Measurements from ENCODE around the gene DAB2. TPM values are rescaled to one million over a fixed set of nuclear protein-coding genes. Genes with fewer than 3 reads are reported as not detected.

The DAB2 gene
- polyA plus RNA-seq, 1 donor (not counting 4 experiments of a cell fraction or from before 2014, with no cell fraction given): 10.4 TPM

GRCh38 chr5:39452846-39453245 lies 28.1 kb upstream of the DAB2 start:
- Histone ChIP-seq H3K27ac (ENCODE audit: control insufficient read depth, insufficient read depth, low read length) (no peak overlapping the region), H3K79me2 (ENCODE audit: control insufficient read depth, insufficient read depth, low read length) (no peaks in the 10 kb centered on the region), H3K9me3 (ENCODE audit: control insufficient read depth, low read depth, low read length) (no peaks in the 10 kb centered on the region), H3K4me3 (ENCODE audit: control insufficient read depth in 2 of 3, extremely low read depth in 1 of 3, insufficient read depth in 2 of 3, low read depth in 1 of 3, low read length in 3 of 3) (no peak overlapping the region), H3K9me1 (ENCODE audit: control insufficient read depth, extremely low read depth, insufficient read depth, low read length) (no peaks in the 10 kb centered on the region), H3K4me2 (ENCODE audit: control insufficient read depth, extremely low read depth, insufficient read depth, low read depth, low read length) (no peak overlapping the region), H4K20me1 (ENCODE audit: control insufficient read depth, extremely low read depth, insufficient read depth, low read length) (no peaks in the 10 kb centered on the region), H3K9ac (ENCODE audit: control insufficient read depth, extremely low read depth, insufficient read depth, low read length) (no peak overlapping the region), H2AFZ (ENCODE audit: control insufficient read depth, low read length) (no peak overlapping the region), H3K4me1 (ENCODE audit: control insufficient read depth, extremely low read depth, insufficient read depth, low read length) (no peaks in the 10 kb centered on the region), H3K36me3 (ENCODE audit: control insufficient read depth in 2 of 2, extremely low read depth in 1 of 2, insufficient read depth in 2 of 2, low read length in 2 of 2) (no peaks in the 10 kb centered on the region), H3K27me3 (ENCODE audit: control insufficient read depth, extremely low read depth, insufficient read depth, low read length) (no peaks in the 10 kb centered on the region)
- TF ChIP-seq, protein P1, sequence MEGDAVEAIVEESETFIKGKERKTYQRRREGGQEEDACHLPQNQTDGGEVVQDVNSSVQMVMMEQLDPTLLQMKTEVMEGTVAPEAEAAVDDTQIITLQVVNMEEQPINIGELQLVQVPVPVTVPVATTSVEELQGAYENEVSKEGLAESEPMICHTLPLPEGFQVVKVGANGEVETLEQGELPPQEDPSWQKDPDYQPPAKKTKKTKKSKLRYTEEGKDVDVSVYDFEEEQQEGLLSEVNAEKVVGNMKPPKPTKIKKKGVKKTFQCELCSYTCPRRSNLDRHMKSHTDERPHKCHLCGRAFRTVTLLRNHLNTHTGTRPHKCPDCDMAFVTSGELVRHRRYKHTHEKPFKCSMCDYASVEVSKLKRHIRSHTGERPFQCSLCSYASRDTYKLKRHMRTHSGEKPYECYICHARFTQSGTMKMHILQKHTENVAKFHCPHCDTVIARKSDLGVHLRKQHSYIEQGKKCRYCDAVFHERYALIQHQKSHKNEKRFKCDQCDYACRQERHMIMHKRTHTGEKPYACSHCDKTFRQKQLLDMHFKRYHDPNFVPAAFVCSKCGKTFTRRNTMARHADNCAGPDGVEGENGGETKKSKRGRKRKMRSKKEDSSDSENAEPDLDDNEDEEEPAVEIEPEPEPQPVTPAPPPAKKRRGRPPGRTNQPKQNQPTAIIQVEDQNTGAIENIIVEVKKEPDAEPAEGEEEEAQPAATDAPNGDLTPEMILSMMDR (optimal IDR thresholded peaks at IDR 0.05 in 1 of 3, IDR thresholded peaks at IDR 0.05 in 1 of 3, conservative IDR thresholded peaks at IDR 0.05 in 1 of 3; ENCODE audit: extremely low read depth in 1 of 3, insufficient read depth in 2 of 3, low read length in 3 of 3): no peak
- no peak for TF ChIP-seq EZH2 (IDR thresholded peaks at IDR 0.05; ENCODE audit: low read length)
- no peak for FAIRE-seq
- dilution Hi-C loops (cut with MboI; ENCODE audit: extremely low pct_ligation_motif_present, low sequenced_read_pairs): no loop called here
- DNase-seq (ENCODE audit: low read depth, low spot score): no peak

- Histone ChIP-seq H3K27ac (ENCODE audit: control insufficient read depth, insufficient read depth, low read length) (no peak overlapping the region), H3K4me1 (ENCODE audit: control insufficient read depth, extremely low read depth, insufficient read depth, low read length) (no peaks in the 10 kb centered on the region), H2AFZ (ENCODE audit: control insufficient read depth, low read length) (no peak overlapping the region), H3K36me3 (ENCODE audit: control insufficient read depth in 2 of 2, extremely low read depth in 1 of 2, insufficient read depth in 2 of 2, low read length in 2 of 2) (no peaks in the 10 kb centered on the region), H4K20me1 (ENCODE audit: control insufficient read depth, extremely low read depth, insufficient read depth, low read length) (no peaks in the 10 kb centered on the region), H3K4me2 (ENCODE audit: control insufficient read depth, extremely low read depth, insufficient read depth, low read depth, low read length) (no peak overlapping the region), H3K79me2 (ENCODE audit: control insufficient read depth, insufficient read depth, low read length) (no peaks in the 10 kb centered on the region), H3K9me3 (ENCODE audit: control insufficient read depth, low read depth, low read length) (no peaks in the 10 kb centered on the region), H3K4me3 (ENCODE audit: control insufficient read depth in 2 of 3, extremely low read depth in 1 of 3, insufficient read depth in 2 of 3, low read depth in 1 of 3, low read length in 3 of 3) (no peak overlapping the region), H3K9ac (ENCODE audit: control insufficient read depth, extremely low read depth, insufficient read depth, low read length) (no peak overlapping the region), H3K9me1 (ENCODE audit: control insufficient read depth, extremely low read depth, insufficient read depth, low read length) (no peaks in the 10 kb centered on the region), H3K27me3 (ENCODE audit: control insufficient read depth, extremely low read depth, insufficient read depth, low read length) (no peaks in the 10 kb centered on the region)
- TF ChIP-seq, protein P1 (optimal IDR thresholded peaks at IDR 0.05 in 1 of 3, IDR thresholded peaks at IDR 0.05 in 1 of 3, conservative IDR thresholded peaks at IDR 0.05 in 1 of 3; ENCODE audit: extremely low read depth in 1 of 3, insufficient read depth in 2 of 3, low read length in 3 of 3): no peak
- TF ChIP-seq EZH2 (IDR thresholded peaks at IDR 0.05; ENCODE audit: low read length): no peak
- FAIRE-seq (no peak), DNase-seq (ENCODE audit: low read depth, low spot score) (no peak)
- dilution Hi-C loops (cut with MboI; ENCODE audit: extremely low pct_ligation_motif_present, low sequenced_read_pairs): no loop called here
Measured at GRCh38 chr5:39451276-39451941, 26.6 kb upstream of the DAB2 start.
